NCI-H69 (cell line): ENCODE measurements around the gene KIF16B.
A peak's percentile ranks its signal among the peaks of the same experiment; 100 is the strongest.
"Not testable (repeated sequence)": the region's sequence is repeated elsewhere in the genome, so short reads cannot be mapped to it uniquely, and the experiment has no call there.

Experiments
- DNase-seq: peaks from one replicate; lab custom pipeline; 2025; lab: John Stamatoyannopoulos, UW

Gene KIF16B

DNA sequence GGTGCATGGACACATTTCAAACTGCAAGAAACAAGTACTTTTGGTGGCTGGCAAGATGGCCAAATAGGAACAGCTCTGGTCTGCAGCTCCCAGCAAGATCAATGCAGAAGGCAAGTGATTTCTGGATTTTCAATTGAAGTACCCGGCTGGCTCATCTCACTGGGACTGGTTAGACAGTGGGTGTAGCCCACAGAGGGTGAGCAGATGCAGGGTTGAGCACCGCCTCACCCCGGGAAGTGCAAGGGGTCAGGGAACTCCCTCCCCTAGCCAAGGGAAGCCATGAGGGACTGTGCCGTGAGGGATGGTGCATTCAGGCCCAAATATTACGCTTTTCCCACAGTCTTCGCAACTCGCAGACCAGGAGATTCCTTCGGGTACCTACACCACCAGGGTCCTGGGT, 53.6 kb downstream of the KIF16B start:
- DNase-seq: not testable (repeated sequence)

DNA sequence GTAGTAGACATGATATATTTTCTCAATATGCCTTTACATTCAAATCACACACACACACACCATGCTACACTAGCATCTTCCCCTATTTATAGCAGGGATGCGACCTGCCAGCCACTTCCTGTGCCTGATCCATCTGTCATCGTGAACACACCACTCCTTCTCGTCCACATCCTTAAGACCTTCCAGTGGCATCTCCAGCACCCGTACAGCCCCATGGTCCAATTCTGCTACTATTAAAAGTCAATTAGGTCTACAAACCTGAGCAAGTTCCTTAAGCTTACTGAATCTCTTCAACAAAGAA, 54.5 kb downstream of the KIF16B start:
- no peak for DNase-seq

DNA sequence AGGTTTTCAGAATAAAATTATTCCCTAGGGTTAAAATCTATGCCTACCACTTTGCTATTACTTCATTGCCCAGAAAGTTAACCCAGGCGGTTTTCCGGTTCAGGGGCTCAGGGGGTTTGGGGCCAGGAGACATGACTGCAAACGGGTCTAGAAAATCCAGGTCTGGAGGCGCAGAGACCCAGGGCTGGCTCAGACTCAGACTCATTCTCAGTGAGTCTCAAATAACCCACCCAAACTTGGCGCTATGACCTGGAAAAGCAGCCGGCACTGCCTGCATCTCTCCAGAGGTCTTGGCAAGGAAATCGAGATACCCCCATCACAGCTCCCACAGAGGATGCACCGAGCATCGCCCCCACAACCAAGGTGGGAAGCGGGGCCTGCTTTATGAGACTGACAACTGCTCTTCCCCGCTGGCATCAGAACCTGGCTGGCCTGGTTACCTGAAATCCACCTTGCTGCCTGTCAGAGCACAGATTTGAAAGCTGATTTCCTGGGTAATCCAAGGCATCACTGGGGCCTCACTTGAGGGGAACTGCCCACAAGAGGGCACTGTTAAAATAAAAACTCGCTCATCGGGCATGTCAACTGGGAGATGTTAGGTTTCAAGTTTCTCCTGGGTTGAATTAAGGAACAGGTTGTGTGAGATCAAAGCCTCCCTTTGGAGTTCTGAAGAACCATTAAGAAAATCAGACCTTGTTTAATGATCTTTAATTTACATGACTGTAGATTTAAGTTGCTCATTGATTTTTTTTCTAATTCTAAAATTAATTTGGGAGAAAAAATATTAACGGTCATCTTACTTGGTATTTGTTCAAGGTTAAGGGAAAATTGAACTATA, 55.1 kb downstream of the KIF16B start:
- peak; percentile 60 for DNase-seq

DNA sequence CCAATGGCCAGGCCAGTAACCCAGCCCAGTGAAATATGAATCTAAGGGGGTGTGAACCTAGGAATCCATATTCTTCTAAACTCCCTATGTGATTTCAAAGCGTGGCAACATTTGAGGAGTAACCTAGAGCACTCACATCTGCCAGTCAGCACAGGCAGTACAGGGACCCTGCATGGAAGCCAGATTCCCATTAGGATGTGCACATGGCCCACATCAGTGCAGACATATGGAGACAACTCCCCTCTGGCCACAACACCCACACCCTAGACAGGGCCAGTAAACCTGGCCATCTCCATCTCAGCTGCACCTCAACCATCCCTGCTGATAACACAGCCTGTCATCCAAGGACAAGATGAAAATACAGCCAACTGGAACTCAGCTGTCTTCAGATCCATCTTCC, 56.5 kb downstream of the KIF16B start:
- no peak for DNase-seq

DNA sequence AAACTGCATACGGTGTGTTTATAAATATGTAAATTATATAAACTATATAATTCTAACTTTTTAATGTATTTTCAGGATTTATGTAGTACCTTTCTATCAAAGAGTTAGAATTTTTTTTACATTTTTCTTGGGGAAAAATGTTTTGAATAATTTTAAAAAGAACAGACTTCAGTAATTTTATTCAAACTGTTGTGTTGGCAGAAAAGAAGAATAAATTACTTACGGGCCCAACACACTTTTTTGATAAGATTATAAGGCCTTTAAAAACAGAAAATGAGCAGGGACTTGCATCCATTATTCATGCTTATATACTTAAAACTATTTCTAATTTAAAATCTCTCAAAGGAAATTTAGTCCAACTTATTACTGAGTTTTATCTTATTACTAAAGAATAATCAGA, 58.2 kb downstream of the KIF16B start:
- no peak for DNase-seq

DNA sequence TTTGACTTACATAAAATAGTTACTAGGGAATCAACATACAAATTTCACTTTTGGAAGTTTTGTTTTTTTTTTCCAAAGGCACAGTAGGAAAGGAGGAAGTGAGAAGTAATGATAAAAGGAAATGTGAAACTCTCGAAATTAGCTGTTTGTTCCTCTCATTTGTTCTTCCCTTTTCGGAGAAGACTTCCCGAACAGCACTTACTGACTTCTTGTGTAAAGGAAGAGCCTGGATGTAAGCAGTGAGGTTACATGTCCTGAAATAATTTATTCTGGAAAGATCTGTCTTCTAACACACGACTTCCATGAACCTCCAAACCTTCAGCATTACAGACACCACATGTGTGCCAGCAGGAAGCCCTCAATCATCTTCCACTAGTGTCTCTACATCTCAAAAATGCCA, 59.1 kb downstream of the KIF16B start:
- DNase-seq: no peak

DNA sequence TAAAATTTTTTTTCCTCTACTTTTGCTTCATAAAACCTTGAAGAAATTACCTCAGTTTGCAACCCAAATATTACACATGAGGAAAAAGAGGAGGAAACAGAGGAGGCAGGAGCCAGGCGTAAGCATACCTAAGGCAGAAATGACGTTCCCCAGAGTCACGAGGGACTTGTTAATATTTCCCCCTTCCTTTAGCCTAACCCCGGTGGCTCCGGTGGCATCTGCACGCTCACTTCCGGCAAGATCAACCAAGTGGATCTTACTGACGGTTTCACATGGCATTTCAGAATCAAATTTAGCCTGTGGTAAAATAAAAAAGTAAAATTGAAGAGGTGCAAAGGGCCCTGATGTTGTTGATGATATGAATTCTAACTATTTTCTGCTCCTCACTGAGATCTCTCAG, 67.4 kb downstream of the KIF16B start:
- no peak for DNase-seq

DNA sequence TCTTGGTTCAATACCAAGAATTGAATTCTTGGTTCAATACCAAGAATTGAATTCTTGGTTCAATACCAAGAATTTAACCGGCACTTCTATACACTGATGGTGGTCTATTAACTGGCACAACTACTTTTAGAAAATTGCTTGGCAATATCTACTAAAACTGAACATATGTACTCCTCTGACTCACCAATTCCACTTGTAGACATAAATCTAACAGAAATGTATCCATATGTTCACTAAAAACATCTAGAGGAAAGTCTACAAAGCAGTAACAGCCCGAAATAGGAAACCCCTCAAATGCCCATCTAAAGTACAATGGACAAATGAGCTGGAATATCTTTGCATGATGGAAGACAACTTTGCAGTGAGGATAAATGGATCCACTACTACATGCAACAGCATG, 71.9 kb downstream of the KIF16B start:
- no peak for DNase-seq

DNA sequence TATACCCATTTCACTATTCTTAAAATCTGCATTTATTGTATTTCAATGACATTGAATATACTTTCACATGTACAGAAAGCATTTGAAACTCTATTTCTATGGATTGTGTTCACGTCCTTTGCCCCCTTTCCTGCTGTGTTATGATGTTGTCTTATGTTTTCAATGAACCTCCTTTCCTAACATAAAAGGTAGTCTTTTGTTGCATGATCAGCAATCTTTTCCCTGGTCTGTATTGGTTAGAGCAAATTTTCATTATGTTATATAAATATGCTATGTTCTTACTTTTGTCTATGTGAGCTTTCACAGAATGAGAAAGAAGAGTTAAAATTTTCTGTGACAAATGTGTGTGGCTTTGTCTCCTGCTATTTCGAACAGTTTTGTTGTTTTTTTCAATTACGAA, 73.1 kb downstream of the KIF16B start:
- DNase-seq: no peak

DNA sequence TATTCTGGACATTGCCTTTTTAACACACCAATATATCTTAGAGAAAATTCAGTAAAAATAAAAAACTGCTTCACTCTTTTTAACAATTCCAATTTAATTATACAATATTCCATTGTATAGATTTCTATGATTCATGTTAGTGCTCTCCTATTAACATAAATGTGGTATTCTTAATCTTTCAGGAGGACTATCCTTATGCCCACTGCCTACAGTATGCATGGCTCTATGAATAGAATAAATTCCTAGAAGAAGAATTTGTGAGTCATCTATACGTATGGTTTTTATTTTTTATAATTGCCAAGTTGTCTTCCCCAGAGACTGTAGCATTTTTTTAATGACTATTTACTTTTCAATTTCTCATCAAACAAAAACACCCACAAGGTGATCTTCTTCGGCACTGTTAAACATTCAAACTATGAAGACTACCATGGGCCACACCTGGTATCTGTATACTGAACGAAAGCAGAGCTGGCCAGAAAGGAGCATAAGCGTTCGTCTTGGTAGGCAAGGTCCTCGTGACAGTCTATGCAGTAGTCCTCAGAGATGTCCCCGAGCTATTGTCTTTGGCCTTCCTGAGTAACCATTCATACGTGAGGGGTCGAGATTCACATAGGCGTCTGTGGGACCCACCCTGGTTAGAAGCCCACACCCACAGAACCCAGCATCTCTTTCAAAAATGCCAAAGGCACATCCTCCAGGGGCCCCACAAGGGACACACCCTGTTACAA, 74.6 kb downstream of the KIF16B start:
- no peak for DNase-seq

DNA sequence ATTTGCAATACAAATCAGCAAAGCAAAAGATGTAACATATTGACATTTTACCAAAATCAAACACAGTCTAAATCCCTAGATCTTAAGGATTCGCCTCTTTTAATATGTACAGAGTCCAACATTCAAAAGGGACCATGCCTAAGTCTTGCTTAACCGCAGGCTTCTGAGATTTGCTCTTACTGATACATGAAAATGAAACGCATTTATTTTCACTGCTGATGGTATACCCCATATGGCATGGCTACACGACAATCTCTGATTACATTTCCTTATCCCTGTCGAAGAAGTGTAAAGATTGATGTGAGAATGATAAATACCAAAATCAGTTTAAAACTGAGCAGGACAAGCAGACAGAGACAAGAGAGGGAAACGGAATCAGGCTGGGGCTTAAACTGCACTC, 75.4 kb downstream of the KIF16B start:
- no peak for DNase-seq

DNA sequence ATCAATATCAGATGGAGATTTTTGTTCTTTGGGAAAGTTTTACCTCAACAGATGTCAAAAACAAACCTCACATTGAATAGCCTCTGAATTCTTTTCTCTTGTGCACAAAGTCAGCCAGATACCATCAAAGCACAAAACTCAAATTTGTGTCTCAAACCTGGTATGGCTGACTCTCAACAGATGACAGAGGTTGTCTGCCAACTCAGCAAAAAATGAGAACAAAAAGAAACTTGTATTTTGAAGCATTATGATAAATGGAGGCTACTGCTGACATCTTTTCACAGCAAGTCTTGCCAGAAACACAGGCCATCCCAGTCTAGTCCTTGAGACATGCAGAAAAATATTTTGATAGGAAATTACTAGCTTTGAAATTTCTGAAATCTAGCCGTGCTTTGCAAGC, 79.8 kb downstream of the KIF16B start:
- DNase-seq: no peak

DNA sequence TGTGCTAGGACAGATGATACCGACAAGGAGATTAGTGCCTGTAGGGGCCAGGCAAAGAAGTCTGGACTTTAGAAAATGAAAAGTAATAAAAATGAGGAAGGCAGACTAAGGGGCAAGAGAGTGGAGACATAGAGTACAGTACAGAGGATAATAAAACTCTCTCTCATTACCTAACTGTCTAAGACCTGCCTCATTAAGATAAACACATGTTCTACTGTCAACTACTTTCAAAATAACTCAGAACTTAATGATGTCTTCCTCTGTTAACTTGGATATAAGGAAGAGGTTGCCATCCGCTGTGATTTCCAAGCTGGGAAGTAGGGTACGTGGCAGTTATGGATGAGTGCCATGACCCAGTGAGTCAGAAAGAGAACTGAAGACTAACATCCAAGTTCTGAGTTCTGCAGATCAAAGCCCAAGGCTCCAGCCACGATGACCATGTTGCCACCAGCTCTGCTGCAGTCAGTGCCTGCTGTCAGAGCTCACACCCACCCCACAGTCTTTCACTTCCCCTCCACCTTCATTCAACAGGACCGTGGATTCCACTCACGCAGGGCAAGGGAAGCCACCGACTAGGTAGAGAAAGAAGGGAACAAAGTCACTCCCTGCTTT, 81.8 kb downstream of the KIF16B start:
- DNase-seq: no peak

DNA sequence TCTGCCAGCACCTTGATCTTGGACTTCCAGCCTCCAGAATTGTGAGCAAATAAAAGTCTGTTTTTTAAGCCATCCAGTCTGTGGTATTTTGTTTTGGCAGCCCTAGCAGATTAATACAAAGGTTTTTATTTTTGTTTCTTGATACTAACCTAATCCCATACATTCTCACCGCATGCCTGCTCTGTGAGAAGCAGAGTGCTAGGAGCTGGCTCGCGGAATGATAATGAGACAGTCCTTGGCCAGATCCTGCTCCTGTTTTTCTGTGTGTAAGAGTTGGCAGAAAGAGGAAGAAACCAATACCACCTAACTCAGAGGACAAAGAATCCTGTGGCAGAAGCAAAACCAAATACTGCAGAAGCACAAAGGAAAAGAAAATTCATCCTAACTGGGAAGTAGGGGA, 82.6 kb downstream of the KIF16B start:
- no peak for DNase-seq

DNA sequence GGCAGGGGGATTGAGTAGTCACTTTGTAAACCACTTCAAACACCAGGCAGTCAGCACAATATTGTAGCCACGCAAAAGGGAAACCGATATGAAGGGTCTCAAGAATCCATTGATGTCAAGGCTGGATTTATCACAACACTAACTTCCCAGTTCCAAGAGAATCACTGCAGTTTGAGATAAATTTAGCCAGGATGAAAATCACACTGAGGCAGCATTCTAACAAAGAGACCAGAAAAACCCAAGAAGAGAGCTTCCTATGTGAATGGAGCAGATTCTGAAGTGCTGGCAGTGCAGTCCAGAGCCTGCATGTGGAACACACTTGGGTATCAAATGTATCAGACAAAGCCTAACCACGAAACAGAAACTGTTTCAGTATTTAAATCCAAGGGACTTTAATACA, 84.6 kb downstream of the KIF16B start:
- DNase-seq: no peak

DNA sequence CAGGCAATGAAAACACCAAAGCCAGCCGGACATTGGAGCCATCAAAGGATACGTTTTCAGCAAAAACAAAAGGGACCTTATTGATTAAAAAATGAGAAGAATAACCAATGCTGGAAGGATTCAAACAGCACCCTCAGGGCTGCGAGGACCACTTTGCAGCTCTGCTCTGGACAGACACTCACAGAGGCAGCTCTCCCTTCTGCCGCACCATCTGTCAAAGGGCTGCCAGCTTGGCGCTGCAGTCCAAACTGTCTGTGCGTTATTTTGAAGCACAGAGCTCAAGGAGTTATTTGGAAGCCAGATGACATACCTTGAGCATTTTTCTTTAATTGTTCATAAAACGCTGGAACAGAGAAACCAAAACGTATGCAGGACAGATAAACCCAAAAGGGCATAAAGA, 85.2 kb downstream of the KIF16B start:
- DNase-seq: peak; percentile 36

DNA sequence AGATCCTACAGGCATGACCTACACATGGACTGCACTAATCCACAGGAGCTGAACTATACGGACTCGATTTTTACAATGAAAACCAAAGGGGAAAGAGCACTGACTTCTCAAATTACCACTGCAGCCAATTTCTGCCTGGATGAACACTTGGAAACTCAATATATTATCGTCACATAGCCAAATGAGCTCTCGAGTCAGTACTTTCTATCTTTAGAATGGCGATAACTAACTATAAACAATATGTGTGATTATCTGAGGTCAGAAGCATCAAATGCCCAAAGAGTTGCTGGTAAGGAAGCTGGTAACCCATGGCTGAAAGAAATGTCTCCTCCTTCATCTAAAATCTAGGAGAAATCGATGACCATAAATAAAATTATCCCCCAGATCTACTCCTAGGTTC, 86.7 kb downstream of the KIF16B start:
- no peak for DNase-seq

DNA sequence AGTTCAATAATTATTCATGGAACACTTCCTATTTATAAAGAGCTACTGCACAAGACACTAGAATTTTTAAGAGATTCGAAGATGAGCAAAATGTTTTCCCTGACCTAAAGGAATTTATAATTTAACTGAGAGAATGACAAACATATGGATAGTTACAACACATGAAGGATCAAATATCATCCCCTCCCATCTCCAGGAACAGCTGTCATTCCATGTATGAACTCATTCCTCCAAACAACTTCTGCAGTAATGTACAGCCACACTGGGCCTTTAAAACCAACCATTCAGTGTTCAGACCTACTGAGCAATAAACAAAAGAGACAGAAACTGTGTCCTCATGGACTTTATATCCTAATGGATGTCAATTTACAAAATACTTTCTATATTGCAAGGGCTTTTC, 87.8 kb downstream of the KIF16B start:
- DNase-seq: no peak

DNA sequence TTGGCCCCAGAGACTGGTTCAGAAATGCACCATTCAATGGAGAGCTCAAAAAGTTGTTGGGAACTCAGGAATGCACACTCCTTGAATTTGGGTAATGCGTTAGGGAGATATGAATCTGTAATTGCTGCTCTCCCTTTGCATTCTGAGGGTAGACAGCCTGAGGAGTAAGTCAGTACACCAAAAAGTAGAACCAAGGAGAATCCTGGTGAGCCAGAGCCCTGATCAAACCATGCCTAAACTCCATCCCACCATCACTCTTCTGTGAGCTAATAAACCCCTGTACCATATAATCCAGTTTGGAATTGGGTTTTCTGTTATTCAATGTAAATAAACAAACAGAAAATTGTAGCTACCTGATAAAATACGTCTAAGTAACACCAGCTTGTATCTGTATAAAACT, 90.2 kb downstream of the KIF16B start:
- no peak for DNase-seq

DNA sequence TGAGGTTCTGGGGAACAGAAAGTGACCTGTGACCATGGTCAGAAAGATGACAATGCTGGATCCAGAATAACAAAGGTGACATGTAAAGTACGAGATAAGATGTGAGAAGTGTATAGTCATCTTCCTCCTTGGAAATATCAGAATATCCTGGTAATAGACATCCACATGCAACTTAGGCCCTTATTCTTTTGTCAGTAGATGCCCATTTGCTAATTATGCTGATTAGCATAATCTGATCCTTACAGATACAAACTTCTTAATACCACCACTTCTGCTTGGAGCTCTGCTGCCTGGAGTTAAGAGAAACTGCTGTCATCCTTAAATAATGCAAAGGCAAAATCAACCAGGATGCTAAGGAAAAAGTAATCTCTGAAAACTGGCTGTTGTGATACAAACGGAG, 91.3 kb downstream of the KIF16B start:
- no peak for DNase-seq

DNA sequence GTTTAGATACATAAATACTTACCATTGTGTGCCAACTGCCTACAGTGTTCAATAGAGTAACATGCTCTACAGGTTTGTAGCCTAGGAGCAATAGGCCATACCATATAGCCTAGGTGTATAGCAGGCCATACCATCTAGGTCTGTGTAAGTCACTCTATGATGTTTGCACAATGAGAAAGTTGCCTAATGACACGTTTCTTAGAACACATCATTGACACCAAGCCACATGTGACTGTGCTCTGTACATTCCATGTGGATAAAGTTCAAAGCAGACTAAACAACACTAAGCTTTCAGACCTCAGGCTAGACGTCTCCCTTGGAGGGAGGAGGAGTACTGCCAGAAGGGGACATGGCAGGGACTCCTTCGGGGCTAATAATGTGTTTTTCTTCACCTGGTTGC, 93.6 kb downstream of the KIF16B start:
- no peak for DNase-seq

DNA sequence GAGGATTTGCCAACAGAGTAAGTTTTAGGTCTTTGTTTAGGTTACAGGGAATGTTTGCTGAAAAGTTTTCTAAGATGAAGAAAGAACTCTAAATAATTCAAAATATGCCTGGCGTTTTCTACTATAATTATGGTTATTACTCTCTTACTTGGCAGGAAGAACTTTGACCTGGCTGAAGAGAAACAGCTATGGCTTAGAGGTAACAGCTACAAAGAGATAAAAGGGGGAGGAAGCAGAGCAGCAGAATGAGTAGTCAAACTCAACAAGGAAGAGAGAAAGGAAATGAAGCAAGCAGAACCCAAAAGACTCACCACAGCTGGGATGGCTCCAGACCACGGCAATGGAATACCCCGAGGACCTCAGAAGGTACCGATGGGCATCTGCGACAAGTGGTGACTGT, 95.6 kb downstream of the KIF16B start:
- DNase-seq: no peak

DNA sequence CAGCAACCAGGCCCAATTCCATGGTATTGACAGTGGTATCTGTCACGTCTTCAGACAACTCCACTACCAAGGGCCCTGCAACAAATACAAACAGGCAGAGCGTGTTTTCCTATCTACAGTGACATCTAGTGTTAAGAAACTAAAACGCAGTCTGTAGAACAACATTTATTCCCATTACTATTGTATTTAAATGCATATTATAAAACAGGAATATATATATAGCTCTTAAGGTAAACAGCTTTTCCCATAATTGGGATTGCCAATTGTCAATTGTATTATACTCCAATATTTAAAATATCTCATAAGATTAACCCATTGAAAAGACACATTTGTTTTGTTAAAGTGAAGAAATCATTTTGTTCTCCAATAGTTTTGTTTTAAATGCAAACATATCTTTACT, 97.2 kb downstream of the KIF16B start:
- peak; percentile 63 for DNase-seq

DNA sequence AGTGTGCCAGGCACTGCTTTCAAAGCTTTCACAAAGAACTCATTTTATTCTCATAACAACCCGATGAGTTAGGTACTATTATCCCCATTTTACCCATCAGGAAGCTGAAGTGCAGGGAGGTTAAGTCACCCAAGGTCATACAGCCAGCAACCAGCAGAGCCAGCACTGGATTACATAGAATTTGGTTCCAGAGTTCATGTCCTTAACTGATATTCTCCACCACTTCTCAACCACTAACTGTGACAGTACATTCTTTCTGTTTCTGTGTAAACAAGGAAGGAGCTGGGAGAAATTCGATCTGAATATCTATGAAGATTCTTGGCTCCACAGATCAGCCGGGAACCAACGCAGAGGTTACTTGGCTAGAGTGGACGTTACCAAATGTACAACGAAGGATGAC, 98.0 kb downstream of the KIF16B start:
- DNase-seq: peak; percentile 22
